HG02642 (cell line): ENCODE results near the gene PITPNC1.
"Not testable (repeated sequence)": the region's sequence is repeated elsewhere in the genome, so short reads cannot be mapped to it uniquely, and the experiment has no call there.

Source experiments
- ATAC-seq: cut with Tn5 transposase; IDR thresholded peaks from one replicate; pipeline ENCODE4 v1.9.1; 2021; ENCODE audit warnings: mild to moderate bottlenecking; ENCODE audit not compliant: unreplicated experiment, poor library complexity

PITPNC1 gene

GRCh38 chr17:67452681-67453554, 75.8 kb downstream of the PITPNC1 start:
- no peak for ATAC-seq

- ATAC-seq = no peak
Measured at GRCh38 chr17:67456103-67456502, 79.0 kb downstream of the PITPNC1 start.

DNA sequence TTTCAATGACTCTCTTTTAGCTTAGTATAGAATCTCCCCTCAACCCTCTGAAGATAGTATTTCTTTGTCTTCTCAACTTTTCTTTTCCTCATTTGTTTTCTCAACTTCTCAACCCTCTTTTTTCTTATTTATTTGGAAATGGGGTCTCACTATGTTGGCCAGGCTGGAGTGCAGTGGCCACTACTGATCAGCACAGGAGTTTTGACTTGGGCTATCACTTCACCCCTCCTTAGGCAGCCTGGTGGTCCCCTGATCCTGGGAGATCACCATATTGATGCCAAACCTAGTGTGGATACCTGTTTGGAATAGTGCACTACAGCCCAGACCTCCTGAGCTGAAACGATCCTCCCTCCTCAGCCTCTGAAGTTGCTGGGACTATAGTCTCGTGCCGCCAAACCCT, 79.8 kb downstream of the PITPNC1 start:
- no peak for ATAC-seq

- ATAC-seq = no peak
Measured at GRCh38 chr17:67458203-67458602, 81.1 kb downstream of the PITPNC1 start.

- ATAC-seq = no peak
Measured at GRCh38 chr17:67459985-67460384, 82.9 kb downstream of the PITPNC1 start.

DNA sequence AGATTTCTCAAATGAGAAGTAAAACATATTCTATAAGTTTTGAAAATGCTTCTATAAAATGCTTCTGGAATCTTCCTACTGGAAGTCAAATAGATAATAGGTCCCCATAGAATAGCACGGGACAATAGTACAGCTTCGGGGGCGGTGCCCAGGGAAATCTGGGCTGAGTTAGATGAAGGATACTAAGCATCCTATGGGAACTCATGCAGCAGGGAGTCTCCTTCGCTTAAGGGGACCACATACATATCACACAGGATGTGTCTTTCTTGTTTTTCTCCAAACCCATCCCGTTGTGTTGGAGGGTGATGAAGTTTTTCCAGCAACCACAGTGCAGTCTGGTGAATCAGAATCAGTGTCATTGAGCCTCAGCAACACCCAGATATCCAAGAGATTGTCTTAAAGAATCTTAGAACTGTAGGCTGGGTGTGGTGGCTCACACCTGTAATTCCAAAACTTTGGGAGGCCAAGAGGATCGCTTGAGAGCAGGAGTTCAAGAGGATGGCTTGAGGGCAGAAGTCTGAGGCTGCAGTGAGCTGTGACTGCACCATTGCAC, 84.2 kb downstream of the PITPNC1 start:
- no peak for ATAC-seq

- no peak for ATAC-seq
Measured at GRCh38 chr17:67461876-67462275, 84.8 kb downstream of the PITPNC1 start.

- no peak for ATAC-seq
Measured at GRCh38 chr17:67466251-67466796, 89.2 kb downstream of the PITPNC1 start.

DNA sequence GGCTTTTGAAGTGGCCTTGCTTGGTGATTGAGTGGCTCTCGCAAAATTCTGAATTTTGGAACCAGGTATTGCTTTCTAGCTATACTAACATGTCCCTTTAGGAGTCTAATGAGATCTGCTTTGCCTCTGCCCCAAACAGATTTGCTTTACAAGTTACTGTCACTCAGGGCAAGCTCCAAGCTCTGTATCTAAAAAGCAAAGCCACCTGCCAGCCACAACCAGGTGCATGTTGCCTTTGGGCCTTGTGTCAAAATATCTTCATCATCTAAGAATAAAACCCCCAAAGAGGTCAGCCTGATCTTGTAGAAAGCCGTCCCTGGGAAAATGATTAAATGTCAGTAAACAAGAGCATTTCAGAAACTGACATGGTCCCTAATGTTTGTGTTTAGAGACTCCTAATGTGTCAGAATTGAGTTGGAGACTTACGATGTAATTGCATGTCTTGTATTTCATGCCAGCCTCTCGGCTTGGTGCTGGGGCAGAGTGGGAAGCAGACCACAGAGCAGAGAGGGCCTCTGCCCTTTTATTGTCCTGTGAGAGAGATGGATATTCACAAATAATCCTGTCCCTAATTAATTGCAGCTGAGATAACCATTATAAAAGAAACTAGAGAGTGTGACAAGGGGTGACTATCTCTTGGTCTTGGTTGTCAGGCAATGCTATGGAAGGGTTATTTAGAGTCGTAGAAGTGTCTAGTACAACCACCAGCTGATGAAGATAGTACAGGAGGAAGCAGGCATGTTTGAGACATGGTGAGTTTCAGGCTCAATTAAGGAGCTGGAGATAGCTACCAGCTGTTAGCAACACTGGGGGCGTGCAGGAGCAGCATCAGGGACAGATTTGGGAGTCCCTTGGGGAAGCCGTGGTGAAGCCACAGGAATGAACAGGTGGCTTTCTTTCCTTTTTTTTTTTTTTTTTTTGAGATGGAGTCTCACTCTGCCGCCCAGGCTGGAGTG, 90.7 kb downstream of the PITPNC1 start:
- no peak for ATAC-seq

- no peak for ATAC-seq
Measured at GRCh38 chr17:67469208-67469980, 92.3 kb downstream of the PITPNC1 start.

- ATAC-seq = no peak
Measured at GRCh38 chr17:67470163-67470562, 93.1 kb downstream of the PITPNC1 start.

DNA sequence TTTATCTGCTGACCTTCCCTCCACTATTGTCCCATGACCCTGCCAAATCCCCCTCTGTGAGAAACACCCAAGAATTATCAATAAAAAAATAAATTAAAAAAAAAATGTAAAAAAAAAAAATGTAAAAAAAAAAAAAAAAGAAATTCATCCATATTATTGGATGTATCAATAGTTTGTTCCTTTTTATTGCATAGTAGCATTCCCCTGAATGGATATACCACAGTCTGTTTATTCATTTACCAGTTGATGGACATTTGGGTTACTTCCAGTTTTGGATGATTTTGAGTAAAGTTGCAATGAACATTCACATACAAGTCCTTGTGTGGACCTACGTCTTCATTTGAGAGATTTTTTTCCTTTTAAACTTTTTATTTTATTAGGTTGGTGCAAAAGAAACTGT, 94.0 kb downstream of the PITPNC1 start:
- no peak for ATAC-seq

DNA sequence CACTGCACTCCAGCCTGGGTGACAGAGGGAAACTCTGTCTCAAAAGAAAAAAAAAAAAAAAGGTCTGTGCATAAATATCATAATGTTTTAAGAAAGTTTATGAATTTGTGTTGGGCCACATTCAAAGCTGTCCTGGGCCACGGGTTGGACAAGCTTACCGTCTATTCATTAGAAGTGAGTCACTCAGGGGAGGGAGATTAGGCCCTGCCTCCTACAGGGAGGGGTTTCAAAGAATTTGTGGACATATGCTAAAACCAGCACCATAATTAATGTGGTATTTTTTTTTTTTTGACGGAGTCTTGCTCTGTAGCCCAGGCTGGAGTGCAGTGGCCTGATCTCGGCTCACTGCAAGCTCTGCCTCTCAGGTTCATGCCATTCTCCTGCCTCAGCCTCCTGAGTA, 95.5 kb downstream of the PITPNC1 start:
- ATAC-seq = not testable (repeated sequence)

DNA sequence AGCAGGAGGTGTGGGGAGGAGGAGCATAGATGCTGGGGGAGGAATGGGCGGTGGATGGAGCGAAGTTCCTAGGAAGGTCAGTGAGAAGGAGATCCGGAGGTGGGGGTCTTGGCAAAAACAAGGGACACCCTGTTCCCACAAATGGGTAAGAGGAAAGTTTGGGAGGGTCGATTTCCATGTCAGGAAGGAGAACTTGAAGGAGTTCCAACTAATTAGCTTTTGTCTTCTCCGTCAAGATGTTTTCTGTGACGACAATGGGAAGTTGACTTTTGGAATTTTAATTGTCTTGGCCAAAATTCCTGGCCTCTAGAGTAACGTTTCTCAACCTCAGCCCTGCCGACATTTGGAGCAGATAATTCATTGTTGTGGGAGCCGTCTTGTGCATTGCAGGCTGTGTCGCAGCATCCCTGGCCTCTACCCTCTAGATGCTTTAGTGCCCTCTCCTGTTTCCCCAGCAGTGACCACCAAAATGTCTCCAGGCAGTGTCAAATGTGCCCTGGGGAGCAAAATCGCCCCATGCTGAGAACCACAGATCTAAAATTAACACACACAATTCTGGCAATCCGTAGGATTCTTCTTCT, 97.1 kb downstream of the PITPNC1 start:
- ATAC-seq = no peak

DNA sequence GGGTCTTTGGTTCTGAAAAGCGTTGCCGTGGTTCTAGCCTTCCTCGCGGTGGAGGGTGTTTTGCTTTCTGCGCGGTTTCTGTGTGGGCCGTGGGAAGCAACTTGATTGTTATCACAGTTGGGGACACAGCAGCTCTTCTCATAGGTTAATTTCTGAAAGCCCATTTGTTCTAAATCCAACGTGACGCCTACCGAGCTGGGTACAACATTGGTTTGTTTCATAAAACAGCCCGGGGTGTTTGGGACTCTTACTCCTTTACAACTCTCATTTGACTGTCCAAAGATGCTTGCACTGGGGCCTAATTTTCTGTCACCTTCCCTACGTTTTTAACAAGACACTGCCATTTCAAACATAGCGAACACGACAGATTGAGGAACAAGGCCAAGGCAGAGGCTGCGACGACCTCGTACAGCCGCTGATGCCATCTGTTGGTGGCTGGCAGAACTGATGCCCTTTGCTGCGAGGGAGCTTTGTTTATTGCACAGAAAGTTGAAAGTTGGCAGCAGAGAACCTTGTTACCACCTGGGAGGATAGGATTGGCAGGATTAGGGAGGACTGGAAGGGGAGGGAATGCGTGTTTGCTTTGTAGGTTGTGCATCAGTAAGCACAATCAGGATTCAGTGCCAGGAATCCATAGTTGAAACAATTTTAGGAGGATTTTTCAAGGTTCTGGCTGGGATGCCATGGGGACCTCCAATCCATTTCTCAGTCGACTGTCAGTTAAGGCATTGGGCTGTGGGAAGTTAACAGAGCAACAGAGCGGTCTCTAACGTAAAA, 98.3 kb downstream of the PITPNC1 start:
- peak; percentile 76 for ATAC-seq

- no peak for ATAC-seq
Measured at GRCh38 chr17:67476787-67477335, 99.8 kb downstream of the PITPNC1 start.

GRCh38 chr17:67477687-67478086, 100.6 kb downstream of the PITPNC1 start:
- ATAC-seq = no peak

- ATAC-seq = no peak
Measured at GRCh38 chr17:67478401-67479041, 101.4 kb downstream of the PITPNC1 start.
